Measurements from ENCODE around the gene LNX2. TPM values are rescaled to one million over a fixed set of nuclear protein-coding genes. Genes with fewer than 3 reads are reported as not detected.

The LNX2 gene
- total and polyA plus RNA-seq, 5 experiments from 2014 or later, result 2.5 to 10.8 (median 3.1) TPM

- Mint-ChIP-seq H3K4me3 (no peak overlapping the region), H3K4me1 (peaks cover 10 to 34% (median 21%) of the 10 kb centered on the region in 4 donors), H3K9me3 (no peaks in the 10 kb centered on the region), H3K27ac (peak overlapping the region in 2 of 10 donors; percentile 4 to 81), H3K36me3 (peaks cover 7 to 43% (median 19%) of the 10 kb centered on the region in 3 donors), H3K27me3 (no peaks in the 10 kb centered on the region)
- DNase-seq, result no peak
- POLR2A ChIA-PET, result no interaction called here
- no peak for ATAC-seq
Measured at GRCh38 chr13:27574661-27575060, 45.7 kb downstream of the LNX2 start.

GRCh38 chr13:27573265-27573664 is 47.1 kb downstream of the LNX2 start:
- H3K9me3 Mint-ChIP-seq, result no peaks in the 10 kb centered on the region

DNA sequence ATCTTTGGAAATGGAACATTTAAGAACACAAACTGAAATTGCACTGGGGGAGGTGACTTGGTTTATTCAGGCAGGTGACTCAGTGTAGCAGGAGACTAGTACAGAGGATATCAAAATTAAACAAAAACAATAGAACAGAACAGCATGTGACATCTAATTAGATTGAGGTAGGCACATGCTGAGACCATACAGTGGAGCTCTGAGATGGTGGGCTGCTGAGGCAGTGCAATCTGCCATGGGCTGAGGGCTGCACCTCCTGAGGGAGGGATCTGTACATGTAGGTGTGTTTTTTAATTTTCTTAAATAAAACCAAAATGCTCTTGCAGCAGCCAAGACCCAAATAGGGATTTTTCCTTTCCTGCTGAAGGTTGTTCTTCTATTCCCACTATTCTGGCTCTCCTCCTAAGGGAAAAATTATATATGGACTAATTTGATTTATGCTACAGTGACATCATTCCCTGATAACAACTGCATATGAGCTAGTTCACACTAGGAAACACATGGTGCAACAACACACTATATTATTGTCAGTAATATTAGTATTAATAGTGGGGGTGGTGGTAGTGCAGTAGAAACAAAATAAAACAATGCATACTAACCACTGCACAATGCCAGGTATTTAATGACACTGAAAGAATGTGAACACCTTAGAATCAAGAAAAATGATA is 48.0 kb downstream of the LNX2 start:
- H3K36me3 Mint-ChIP-seq, result peaks cover 7 to 30% (median 19%) of the 10 kb centered on the region in 3 donors
- H3K4me1 Mint-ChIP-seq, result peaks cover 10 to 32% (median 18%) of the 10 kb centered on the region in 4 donors
- H3K27ac Mint-ChIP-seq, result peak overlapping the region in 1 of 10 donors; percentile 29
- H3K4me3 Mint-ChIP-seq, result no peak overlapping the region
- POLR2A ChIA-PET, result no interaction called here
- no peaks in the 10 kb centered on the region for H3K27me3 Mint-ChIP-seq
- ATAC-seq, result no peak
- no peak for DNase-seq
- H3K9me3 Mint-ChIP-seq, result no peaks in the 10 kb centered on the region

More at GRCh38 chr13:27573265-27573664, 47.1 kb downstream of the LNX2 start:
- DNase-seq (no peak), ATAC-seq (no peak)
- POLR2A ChIA-PET, result interaction anchor here (0.9 kb wide), 1 partner anchor 47 kb away, joined by 3 read pairs; the partner anchor contains the start of gene LNX2
- peak overlapping the region in 3 of 10 donors; percentile 29 to 35 (median 30) for H3K27ac Mint-ChIP-seq
- H3K27me3 Mint-ChIP-seq, result no peaks in the 10 kb centered on the region
- peaks cover 10 to 33% (median 18%) of the 10 kb centered on the region in 4 donors for H3K4me1 Mint-ChIP-seq
- peaks cover 7 to 36% (median 19%) of the 10 kb centered on the region in 3 donors for H3K36me3 Mint-ChIP-seq
- no peak overlapping the region for H3K4me3 Mint-ChIP-seq

- Mint-ChIP-seq H3K4me3 (no peak overlapping the region), H3K36me3 (peaks cover 3 to 17% (median 16%) of the 10 kb centered on the region in 3 donors), H3K27ac (peak overlapping the region in 1 of 10 donors; percentile 3), H3K9me3 (no peaks in the 10 kb centered on the region), H3K27me3 (no peaks in the 10 kb centered on the region), H3K4me1 (peaks cover 10 to 21% (median 17%) of the 10 kb centered on the region in 4 donors)
- DNase-seq (no peak), ATAC-seq (no peak)
- POLR2A ChIA-PET, result no interaction called here
Measured at GRCh38 chr13:27570906-27571305, 49.4 kb downstream of the LNX2 start.

DNA sequence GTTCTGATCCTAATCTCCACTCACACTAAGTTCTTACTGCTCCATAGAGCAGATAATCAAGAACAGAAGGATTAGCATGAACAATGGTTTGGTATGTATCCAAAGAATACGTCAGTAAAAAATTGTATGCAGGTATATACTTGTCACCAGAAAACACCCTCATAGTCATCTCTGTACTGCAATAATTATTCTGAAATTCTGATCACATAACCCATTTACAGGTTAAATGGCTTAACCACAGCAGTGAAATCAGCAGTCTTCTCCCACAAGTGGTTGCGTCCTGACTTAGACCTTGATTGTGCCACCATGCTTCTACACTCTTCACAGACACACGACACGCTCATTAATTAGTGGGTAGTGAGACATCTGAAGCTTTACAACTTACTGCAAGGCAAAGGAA is 50.9 kb downstream of the LNX2 start:
- POLR2A ChIA-PET, result no interaction called here
- Mint-ChIP-seq H3K4me1 (peaks cover 8 to 18% (median 16%) of the 10 kb centered on the region in 4 donors), H3K27me3 (no peaks in the 10 kb centered on the region), H3K27ac (no peak overlapping the region), H3K9me3 (no peaks in the 10 kb centered on the region), H3K36me3 (peaks cover 0 to 14% (median 4%) of the 10 kb centered on the region in 3 donors), H3K4me3 (no peak overlapping the region)
- ATAC-seq (no peak), DNase-seq (no peak)

GRCh38 chr13:27565818-27566217 is 54.5 kb downstream of the LNX2 start:
- H3K9me3 Mint-ChIP-seq, result no peaks in the 10 kb centered on the region
- H3K27ac Mint-ChIP-seq, result no peak overlapping the region
- no peak for DNase-seq
- no peak for ATAC-seq
- H3K4me3 Mint-ChIP-seq, result no peak overlapping the region
- peaks cover 2 to 10% (median 8%) of the 10 kb centered on the region in 4 donors for H3K4me1 Mint-ChIP-seq
- POLR2A ChIA-PET, result interaction anchor here (0.9 kb wide), 1 partner anchor 140 kb away, joined by 3 read pairs; no protein-coding TSS in a partner anchor
- no peaks in the 10 kb centered on the region for H3K27me3 Mint-ChIP-seq
- peaks cover 0 to 27% (median 12%) of the 10 kb centered on the region in 3 donors for H3K36me3 Mint-ChIP-seq

- Mint-ChIP-seq H3K27me3 (no peaks in the 10 kb centered on the region), H3K36me3 (peaks cover 0 to 44% (median 17%) of the 10 kb centered on the region in 3 donors), H3K27ac (no peak overlapping the region), H3K4me3 (no peak overlapping the region), H3K4me1 (peaks cover 2 to 20% (median 10%) of the 10 kb centered on the region in 4 donors), H3K9me3 (no peaks in the 10 kb centered on the region)
- ATAC-seq, result no peak
- DNase-seq, result no peak
- POLR2A ChIA-PET, result no interaction called here
Measured at GRCh38 chr13:27562457-27562856, 57.9 kb downstream of the LNX2 start.

DNA sequence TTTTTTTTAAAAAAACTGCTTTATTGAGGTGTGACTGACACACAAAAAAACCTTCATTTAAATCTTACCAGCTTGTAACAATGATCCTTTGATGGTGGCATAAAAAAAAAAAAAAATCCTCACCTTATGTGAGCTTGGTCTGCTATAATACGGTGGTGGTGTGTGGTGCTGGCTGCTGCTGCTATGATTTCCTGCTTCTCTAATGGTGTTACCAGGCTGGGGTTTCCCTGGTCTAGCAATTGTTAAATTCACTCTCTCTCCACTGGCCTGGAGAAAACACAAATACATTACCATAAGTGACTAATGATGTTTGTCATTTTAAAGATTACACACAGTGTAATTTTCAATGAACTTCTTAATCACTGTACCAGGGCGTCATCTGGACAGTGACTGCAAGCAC is 60.6 kb downstream of the LNX2 start:
- ATAC-seq, result no peak
- POLR2A ChIA-PET, result no interaction called here
- H3K9me3 Mint-ChIP-seq, result no peaks in the 10 kb centered on the region
- DNase-seq, result peak in 1 of 10 donors; percentile 22
- no peaks in the 10 kb centered on the region for H3K27me3 Mint-ChIP-seq
- H3K4me1 Mint-ChIP-seq, result peaks cover 2 to 20% (median 10%) of the 10 kb centered on the region in 4 donors
- H3K4me3 Mint-ChIP-seq, result peak overlapping the region in 1 of 10 donors; percentile 7
- peaks cover 9 to 64% (median 32%) of the 10 kb centered on the region in 3 donors for H3K36me3 Mint-ChIP-seq
- peak overlapping the region in 5 of 10 donors; percentile 18 to 69 (median 40) for H3K27ac Mint-ChIP-seq

DNA sequence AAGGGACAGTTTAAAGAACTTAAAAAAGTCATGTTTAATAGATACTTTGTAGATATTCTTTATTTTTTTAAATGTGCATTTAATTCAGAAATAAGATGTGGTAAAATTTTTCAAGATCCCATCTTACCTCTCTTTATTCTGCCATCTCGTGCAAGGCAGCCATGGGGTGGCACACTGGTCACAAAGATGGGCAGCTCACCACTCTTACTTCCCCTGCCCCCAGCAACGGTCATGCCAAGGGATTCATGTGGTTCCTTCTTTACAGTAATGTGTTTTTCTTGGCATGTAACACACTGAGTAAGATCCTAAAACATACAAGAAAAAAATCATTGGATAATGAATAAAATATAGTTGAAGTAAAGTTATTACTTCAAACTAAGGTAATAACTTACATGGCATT is 64.2 kb downstream of the LNX2 start:
- Mint-ChIP-seq H3K27ac (no peak overlapping the region), H3K27me3 (no peaks in the 10 kb centered on the region), H3K9me3 (no peaks in the 10 kb centered on the region), H3K4me1 (peaks cover 0 to 11% (median 2%) of the 10 kb centered on the region in 4 donors), H3K36me3 (peaks cover 9 to 66% (median 32%) of the 10 kb centered on the region in 3 donors), H3K4me3 (no peak overlapping the region)
- DNase-seq (no peak), ATAC-seq (no peak)
- POLR2A ChIA-PET, result no interaction called here

DNA sequence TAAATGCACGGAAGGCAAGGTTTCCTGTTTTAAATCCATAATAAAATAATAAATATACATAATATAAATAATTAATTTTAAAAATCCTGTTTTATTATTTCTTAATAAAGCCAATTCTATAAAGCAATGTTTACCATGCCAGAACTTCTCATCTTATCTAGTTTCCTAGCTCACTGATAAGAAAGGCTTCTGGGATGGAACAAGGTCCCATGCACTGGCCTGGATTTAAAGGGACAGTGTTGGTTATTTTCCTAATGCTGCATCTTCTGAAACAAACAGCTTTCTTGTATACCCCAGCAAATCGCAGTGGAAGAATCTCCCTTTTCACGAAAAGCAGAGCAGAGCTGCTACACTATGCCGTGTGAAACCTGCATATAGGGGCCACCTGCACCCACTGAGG is 68.8 kb downstream of the LNX2 start:
- DNase-seq (no peak), ATAC-seq (no peak)
- H3K4me3 Mint-ChIP-seq, result no peak overlapping the region
- POLR2A ChIA-PET, result no interaction called here
- no peaks in the 10 kb centered on the region for H3K9me3 Mint-ChIP-seq
- no peaks in the 10 kb centered on the region for H3K4me1 Mint-ChIP-seq
- no peaks in the 10 kb centered on the region for H3K27me3 Mint-ChIP-seq
- H3K36me3 Mint-ChIP-seq, result peaks cover 6 to 80% (median 44%) of the 10 kb centered on the region in 3 donors
- no peak overlapping the region for H3K27ac Mint-ChIP-seq

GRCh38 chr13:27549406-27549981 is 70.8 kb downstream of the LNX2 start:
- POLR2A ChIA-PET, result no interaction called here
- DNase-seq, result no peak
- no peaks in the 10 kb centered on the region for H3K27me3 Mint-ChIP-seq
- H3K4me1 Mint-ChIP-seq, result peaks cover 0 to 2% (median 0%) of the 10 kb centered on the region in 4 donors
- peaks cover 0 to 72% (median 35%) of the 10 kb centered on the region in 3 donors for H3K36me3 Mint-ChIP-seq
- ATAC-seq, result no peak
- H3K27ac Mint-ChIP-seq, result no peak overlapping the region
- no peaks in the 10 kb centered on the region for H3K9me3 Mint-ChIP-seq
- H3K4me3 Mint-ChIP-seq, result no peak overlapping the region

GRCh38 chr13:27542220-27542619 is 78.1 kb downstream of the LNX2 start:
- Mint-ChIP-seq H3K27me3 (no peaks in the 10 kb centered on the region), H3K36me3 (peaks cover 0 to 14% (median 4%) of the 10 kb centered on the region in 3 donors), H3K4me1 (peaks cover 0 to 2% (median 2%) of the 10 kb centered on the region in 4 donors), H3K27ac (no peak overlapping the region), H3K4me3 (no peak overlapping the region), H3K9me3 (no peaks in the 10 kb centered on the region)
- POLR2A ChIA-PET, result no interaction called here
- no peak for DNase-seq
- no peak for ATAC-seq

DNA sequence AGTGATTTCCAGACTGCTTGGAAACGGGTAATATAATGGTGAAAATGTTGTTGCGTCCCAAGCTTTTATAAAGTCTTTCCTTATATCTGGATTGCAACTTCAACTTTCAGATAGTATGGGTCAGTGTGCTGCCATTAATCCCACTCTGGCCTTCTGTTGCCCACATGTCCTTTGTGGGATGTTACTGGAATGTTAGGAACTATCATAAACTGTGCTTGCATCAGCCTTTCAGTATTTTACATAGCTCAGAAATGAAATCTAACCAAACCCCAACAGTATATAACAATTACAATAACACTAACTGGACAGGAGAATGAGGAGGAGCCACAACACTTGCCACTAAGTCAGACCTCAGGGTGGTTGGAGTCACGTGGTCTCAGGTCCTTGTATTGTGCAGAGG is 78.9 kb downstream of the LNX2 start:
- Mint-ChIP-seq H3K9me3 (no peaks in the 10 kb centered on the region), H3K4me3 (no peak overlapping the region), H3K27ac (no peak overlapping the region), H3K36me3 (peaks cover 0 to 14% (median 4%) of the 10 kb centered on the region in 3 donors), H3K4me1 (peaks cover 0 to 2% (median 2%) of the 10 kb centered on the region in 4 donors), H3K27me3 (no peaks in the 10 kb centered on the region)
- POLR2A ChIA-PET, result no interaction called here
- no peak for ATAC-seq
- no peak for DNase-seq
